GM18873 (cell line): ENCODE data around the gene HHAT.

Experiments
- ATAC-seq: cut with Tn5 transposase; IDR thresholded peaks from one replicate; pipeline ENCODE4 v1.9.1; 2021; ENCODE audit warnings: mild to moderate bottlenecking, moderate library complexity, moderate number of reproducible peaks; ENCODE audit not compliant: unreplicated experiment, low FRiP score

Gene HHAT

GRCh38 chr1:210527091-210527490, 198.4 kb downstream of the HHAT start:
- ATAC-seq, result no peak

- ATAC-seq, result no peak
Measured at GRCh38 chr1:210531475-210532222, 202.9 kb downstream of the HHAT start.

GRCh38 chr1:210532223-210532598, 203.5 kb downstream of the HHAT start:
- ATAC-seq, result no peak

GRCh38 chr1:210535761-210536160, 207.1 kb downstream of the HHAT start:
- no peak for ATAC-seq

- no peak for ATAC-seq
Measured at GRCh38 chr1:210536254-210536961, 207.7 kb downstream of the HHAT start.

GRCh38 chr1:210540288-210540687, 211.6 kb downstream of the HHAT start:
- ATAC-seq, result no peak

GRCh38 chr1:210541680-210542358, 213.1 kb downstream of the HHAT start:
- ATAC-seq, result no peak

- no peak for ATAC-seq
Measured at GRCh38 chr1:210551899-210552298, 223.2 kb downstream of the HHAT start.

GRCh38 chr1:210553711-210554110, 225.0 kb downstream of the HHAT start:
- no peak for ATAC-seq

GRCh38 chr1:210554382-210554781, 225.7 kb downstream of the HHAT start:
- no peak for ATAC-seq

GRCh38 chr1:210556475-210556874, 227.8 kb downstream of the HHAT start:
- no peak for ATAC-seq

GRCh38 chr1:210557426-210558077, 228.8 kb downstream of the HHAT start:
- ATAC-seq, result no peak

GRCh38 chr1:210558302-210558701, 229.6 kb downstream of the HHAT start:
- no peak for ATAC-seq

GRCh38 chr1:210565306-210565705, 236.6 kb downstream of the HHAT start:
- ATAC-seq, result no peak

- ATAC-seq, result no peak
Measured at GRCh38 chr1:210568631-210569030, 239.9 kb downstream of the HHAT start.

- no peak for ATAC-seq
Measured at GRCh38 chr1:210570116-210570515, 241.4 kb downstream of the HHAT start.

GRCh38 chr1:210571356-210572284, 242.9 kb downstream of the HHAT start:
- no peak for ATAC-seq

GRCh38 chr1:210573141-210573540, 244.4 kb downstream of the HHAT start:
- no peak for ATAC-seq

- no peak for ATAC-seq
Measured at GRCh38 chr1:210582205-210582970, 253.7 kb downstream of the HHAT start.
